Measurements from ENCODE around the gene C18orf32.
A peak's percentile ranks its signal among the peaks of the same experiment; 100 is the strongest.

Gene C18orf32

DNA sequence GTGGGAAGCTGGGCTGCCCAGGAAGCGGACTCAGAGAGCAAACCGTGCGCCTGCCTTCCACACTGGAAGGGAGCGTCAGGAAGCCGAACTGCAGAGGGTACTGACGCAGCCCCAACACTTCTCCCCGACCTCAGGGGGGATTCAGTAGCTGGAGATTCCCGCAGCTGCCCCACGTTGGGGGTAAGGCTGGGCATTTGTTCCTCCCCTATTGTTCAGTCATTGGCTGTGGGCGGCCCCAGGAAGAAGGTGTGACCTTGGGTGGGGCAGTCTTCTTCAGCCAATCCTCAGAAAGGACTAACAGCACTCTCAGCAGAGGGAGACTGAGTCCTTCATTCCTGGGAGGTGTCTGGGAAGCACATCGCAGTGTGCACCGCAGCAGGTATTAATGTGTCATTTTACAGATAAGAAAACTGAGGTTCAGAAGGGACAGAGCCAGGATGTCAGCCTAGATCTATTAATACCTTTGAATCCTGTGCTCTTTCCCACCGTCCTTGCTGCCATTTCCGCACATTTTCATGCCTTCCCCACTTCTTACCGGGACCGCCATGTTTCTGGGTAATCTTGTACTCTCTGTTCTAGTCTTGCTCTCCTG, 12.1 kb upstream of the C18orf32 start:
- no peak overlapping the region for H3K4me3 ChIP-seq (ENCODE audit: low read length)
- TF ChIP-seq CTCF (conservative IDR thresholded peaks at IDR 0.05; ENCODE audit: low read length) = no peak
- DNase-seq (ENCODE audit: low read depth) = no peak

- no peak overlapping the region for H3K4me3 ChIP-seq (ENCODE audit: low read length)
- no peak for DNase-seq (ENCODE audit: low read depth)
- TF ChIP-seq CTCF (conservative IDR thresholded peaks at IDR 0.05; ENCODE audit: low read length) = no peak
Observed at GRCh38 chr18:49495480-49495879, 8.4 kb upstream of the C18orf32 start.

DNA sequence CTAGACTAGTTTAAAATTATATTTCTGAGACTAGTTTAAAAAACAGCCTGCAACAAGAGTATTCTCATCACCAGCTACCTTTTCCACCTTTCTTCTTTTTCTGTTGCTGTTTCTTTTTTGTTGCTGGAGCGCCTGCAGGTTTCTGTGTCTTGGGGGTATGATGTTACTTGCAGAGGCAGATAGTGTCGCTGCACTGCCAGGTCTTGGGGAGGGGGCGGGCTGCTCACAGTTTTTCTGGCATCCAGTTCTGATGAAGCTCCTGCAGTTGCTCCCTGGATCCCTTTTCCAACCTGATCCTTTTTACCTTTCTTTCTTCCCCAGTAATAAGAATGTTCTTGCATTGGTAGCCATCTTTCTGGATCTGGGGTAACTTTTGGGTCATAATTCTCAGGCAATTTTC, 8.0 kb upstream of the C18orf32 start:
- H3K4me3 ChIP-seq (ENCODE audit: low read length) = no peak overlapping the region
- DNase-seq (ENCODE audit: low read depth) = no peak
- no peak for TF ChIP-seq CTCF (conservative IDR thresholded peaks at IDR 0.05; ENCODE audit: low read length)

- no peak overlapping the region for H3K4me3 ChIP-seq (ENCODE audit: low read length)
- peak; percentile 37 for DNase-seq (ENCODE audit: low read depth)
- TF ChIP-seq CTCF (conservative IDR thresholded peaks at IDR 0.05; ENCODE audit: low read length) = no peak
Observed at GRCh38 chr18:49494660-49495059, 7.6 kb upstream of the C18orf32 start.

DNA sequence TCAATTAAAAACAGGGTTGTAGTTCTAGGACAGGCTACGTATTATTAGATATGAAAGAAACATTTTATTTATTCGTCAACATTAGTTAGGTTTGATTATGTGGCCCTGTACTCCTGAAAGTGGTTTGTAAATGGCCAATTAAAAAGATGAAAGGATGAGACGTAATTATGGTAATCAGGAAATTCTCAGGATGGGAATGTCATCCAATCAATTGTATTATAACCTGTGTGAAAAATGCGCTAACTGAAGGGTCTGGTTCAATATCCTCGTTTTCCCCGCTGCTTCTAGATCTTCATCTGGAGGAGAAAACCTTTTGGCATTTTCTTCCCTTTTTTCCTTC, 5.6 kb upstream of the C18orf32 start:
- no peak for TF ChIP-seq CTCF (conservative IDR thresholded peaks at IDR 0.05; ENCODE audit: low read length)
- no peak overlapping the region for H3K4me3 ChIP-seq (ENCODE audit: low read length)
- DNase-seq (ENCODE audit: low read depth) = no peak

DNA sequence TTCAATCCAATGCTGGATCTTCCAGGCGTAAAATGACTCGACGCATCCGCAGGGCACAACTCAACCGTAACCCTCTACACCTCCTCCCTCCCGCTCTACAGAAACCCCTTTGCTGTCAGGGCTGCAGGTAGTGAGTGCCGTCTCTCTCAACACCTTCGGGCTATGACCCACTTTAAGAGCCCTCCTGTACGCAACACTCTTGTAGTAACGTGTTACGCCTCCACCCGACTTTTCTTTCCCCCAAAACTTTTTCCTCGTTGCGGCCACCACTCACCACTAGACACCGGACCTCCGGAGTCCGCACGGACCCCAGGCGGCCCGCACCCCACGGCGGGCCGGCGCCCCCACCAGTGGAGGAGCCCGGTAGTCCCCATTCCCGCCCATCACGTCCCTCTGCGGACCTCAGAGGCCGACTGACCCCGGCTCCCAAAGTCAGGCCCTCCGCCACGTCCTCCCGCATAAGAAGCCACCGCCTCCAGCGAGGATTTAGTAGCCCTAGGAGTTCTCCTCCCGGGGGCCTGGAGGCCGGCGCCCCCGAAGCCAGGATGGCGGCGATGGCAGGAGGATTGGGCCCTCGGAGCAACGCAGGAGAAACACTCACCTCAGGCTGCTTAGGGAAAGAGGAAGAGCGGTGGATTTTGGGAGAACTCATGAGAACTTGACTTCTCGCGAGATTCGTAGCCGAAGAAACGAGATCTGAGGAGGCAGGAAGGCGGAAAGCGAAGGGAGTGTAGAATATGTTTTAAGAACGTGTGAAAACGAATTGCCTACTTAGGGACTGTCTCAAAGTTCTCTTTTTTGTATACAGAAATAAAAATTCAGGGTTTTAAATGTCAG, 5.0 kb upstream of the C18orf32 start, which contains the start of gene RPL17:
RPL17 (minus strand) TSS at position 609 of the 837 bp plus-strand sequence.
- no peak for TF ChIP-seq CTCF (conservative IDR thresholded peaks at IDR 0.05; ENCODE audit: low read length)
- H3K4me3 ChIP-seq (ENCODE audit: low read length) = peak within 1 kb of the TSS; percentile 97
- DNase-seq (ENCODE audit: low read depth) = peak; percentile 99

DNA sequence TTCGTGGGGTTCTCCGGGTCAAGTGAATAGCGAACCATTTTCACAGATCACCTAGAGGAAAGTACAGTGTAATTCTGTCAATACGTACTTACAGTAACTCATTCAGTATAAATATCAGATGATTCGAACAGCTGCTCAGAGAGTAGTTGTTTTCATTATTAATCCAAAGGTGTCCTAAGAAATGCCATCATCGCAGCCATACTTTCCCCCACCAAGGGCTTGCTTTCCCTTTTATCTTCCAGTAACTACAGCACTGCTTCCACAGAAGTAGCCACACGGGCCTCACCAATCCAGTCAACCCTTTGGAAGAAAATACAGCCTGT, 4.5 kb upstream of the C18orf32 start:
- H3K4me3 ChIP-seq (ENCODE audit: low read length) = peak overlapping the region; percentile 97
- TF ChIP-seq CTCF (conservative IDR thresholded peaks at IDR 0.05; ENCODE audit: low read length) = no peak
- no peak for DNase-seq (ENCODE audit: low read depth)
